Heart right ventricle (tissue), 16 donors: Measurements from ENCODE around the gene SIGLEC7. TPM values are rescaled to one million over a fixed set of nuclear protein-coding genes. Genes with fewer than 3 reads are reported as not detected.

ENCODE experiments used
- ATAC-seq, 8 donors: fragments of 200-7000 bp; cut with Tn5 transposase; one replicate each; pipeline ENCODE4 v1.9.1; 2020; ENCODE audit warnings: mild to moderate bottlenecking in 8 of 8, moderate library complexity in 8 of 8, moderate number of reproducible peaks in 1 of 8
- DNase-seq, 2 donors: peaks; one replicate each; pipeline ENCODE4 v3.0.0-alpha.2; 2020
- H3K27ac ChIP-seq, 10 donors: fragments of 200-600 bp; sonication (generic) in 2 of 10; one replicate each; pipeline versions ENCODE4 v1.5.0 to v1.8.0; 2020 to 2022; ENCODE audit warnings: mild to moderate bottlenecking in 3 of 10
- H3K27me3 ChIP-seq, 7 donors: fragments of 200-600 bp; one replicate each; pipeline ENCODE4 v1.8.0; 2021 to 2022; ENCODE audit warnings: mild to moderate bottlenecking in 2 of 7
- H3K36me3 ChIP-seq, 9 donors: fragments of 200-600 bp; sonication (generic) in 1 of 9; one replicate each; pipeline versions ENCODE4 v1.5.0 to v1.8.0; 2020 to 2022; ENCODE audit warnings: mild to moderate bottlenecking in 2 of 9
- H3K4me1 ChIP-seq, 9 donors: fragments of 200-600 bp; sonication (generic) in 1 of 9; one replicate each; pipeline versions ENCODE4 v1.5.0 to v1.8.0; 2020 to 2022; ENCODE audit warnings: mild to moderate bottlenecking in 4 of 9
- H3K4me3 ChIP-seq, 10 donors: fragments of 200-600 bp; sonication (generic) in 2 of 10; one replicate each; pipeline versions ENCODE4 v1.5.0 to v1.8.0; 2020 to 2022; ENCODE audit warnings: mild to moderate bottlenecking in 7 of 10, moderate library complexity in 2 of 10
- H3K9me3 ChIP-seq, 11 donors: fragments of 200-600 bp in 10 of 11; sonication (generic) in 2 of 11; one replicate each; pipeline versions ENCODE4 v1.5.0 to v1.8.0; 2013 to 2022; ENCODE audit warnings: mild to moderate bottlenecking in 2 of 11, control low read depth in 1 of 11, moderate library complexity in 1 of 11
- CTCF ChIP-seq, 9 donors: fragments of 200-600 bp; sonication (generic) in 2 of 9; IDR thresholded peaks; one replicate each; pipeline versions ENCODE4 v1.5.0 to v1.8.0; 2021 to 2022; ENCODE audit warnings: antibody characterized with exemption in 9 of 9, mild to moderate bottlenecking in 5 of 9, moderate library complexity in 1 of 9
- WGBS, 2 donors: extraction: QIAGEN DNeasy Blood & Tissue Kit; methylation state at CpG; one replicate each; pipeline ENCODE4 v1.1.7; 2013; ENCODE audit warnings: inconsistent platforms in 1 of 2; 5-methylcytosine and 5-hydroxymethylcytosine counted together
- intact Hi-C, 10 donors: fragments of 100-400 bp; cut with DNase I; formaldehyde crosslinking; loops; one replicate each; pipeline versions ENCODE4 v1.11.1 to v1.14.2; 2022
- polyA plus RNA-seq, 2 donors: library from polyadenylated mRNA; stranded (reverse); fragments of 200-250 nt; gene quantifications; one replicate each; pipeline ENCODE4 v1.2.3, GENCODE V29; 2013
- total RNA-seq, 10 donors: library from RNA; stranded (reverse); fragmentation: NEBNext Ultra II Directional in 3 of 10; extraction: Animal tissue kit (Norgen Biotek cat#: 25700) in 3 of 10; gene quantifications; one replicate each; pipeline versions ENCODE4 v1.2.1 to v1.2.4, GENCODE V29; 2021 to 2023
- donor health status: Arrhythmogenic right ventricular cardiomyopathy.
- donor health status: ischemic (EF 13 %, LVEDD 7.1; RV severe dilation, severe dysfunction).
- donor health status: healthy with polysubstance abuse.
- donor health status: DM: no; HTN: yes; CAD: no.
- donor health status: DM: no; HTN: no; CAD: no.
- donor health status: ischemic (EF 25% LVEDD 6.9; RV normal size, moderate dysfunction).
- donor health status: ischemic (EF 25% LVEDD 5.7; RV mildly dilated, moderate dysfunction).
- donor health status: healthy.
- donor health status: DM: yes; HTN: yes; CAD: no.
- donor health status: Ischemic cardiomyopathy.
- donor health status: ischemic (EF 35%, LVEDD 5.7; RV mildly dilated, moderate dysfunction).
- donor health status: nonischemic (EF 11% LVEDD 7.7; RV severe dilation, severe dysfunction).
- donor health status: DM: yes; HTN: yes; CAD: no.
- donor health status: PGD.
- donor health status: ischemic (EF 29% LVEDD 5.4; RV normal size, mild dysfunction).
- donor health status: nonischemic (EF 23%, LVEDD 6.1; RV moderate dilation, normal function).

The SIGLEC7 gene
- total and polyA plus RNA-seq, 12 donors: 0.15 to 2.9 (median 0.65) TPM; not detected in 2

GRCh38 chr19:51161867-51162496 is 19.9 kb downstream of the SIGLEC7 start:
- no peaks in the 10 kb centered on the region for H3K36me3 ChIP-seq
- H3K4me1 ChIP-seq: peaks cover 0 to 14% (median 0%) of the 10 kb centered on the region in 9 donors
- TF ChIP-seq CTCF (IDR thresholded peaks at IDR 0.05): no peak
- no peak overlapping the region for H3K27ac ChIP-seq
- H3K4me3 ChIP-seq: no peak overlapping the region
- ATAC-seq: no peak
- intact Hi-C loops: loop anchor here in 2 of 10 donors (10.0 kb wide), 1 partner anchor 137 kb away; the partner anchor contains the start of gene KLK11 (in 2 of the 2)
- 86 to 90% methylated on average over 4 of the region's 4 CpGs for WGBS, 2 donors
- no peak for DNase-seq
- H3K27me3 ChIP-seq: peaks cover 0 to 20% (median 5%) of the 10 kb centered on the region in 7 donors
- H3K9me3 ChIP-seq: no peaks in the 10 kb centered on the region

- Histone ChIP-seq H3K9me3 (no peaks in the 10 kb centered on the region), H3K4me3 (no peak overlapping the region), H3K36me3 (no peaks in the 10 kb centered on the region), H3K27ac (no peak overlapping the region), H3K27me3 (peaks cover 0 to 21% (median 12%) of the 10 kb centered on the region in 7 donors), H3K4me1 (peaks cover 0 to 20% (median 0%) of the 10 kb centered on the region in 9 donors)
- WGBS, 2 donors: 68 to 71% methylated on average over 3 of the region's 3 CpGs
- DNase-seq (no peak), ATAC-seq (no peak)
- TF ChIP-seq CTCF (IDR thresholded peaks at IDR 0.05): no peak
- intact Hi-C loops: loop anchor here in 2 of 10 donors (10.0 kb wide), 1 partner anchor 138 kb away; the partner anchor contains the start of gene KLK11 (in 2 of the 2)
Measured at GRCh38 chr19:51163257-51163656, 21.2 kb downstream of the SIGLEC7 start.

GRCh38 chr19:51164215-51164614 is 22.1 kb downstream of the SIGLEC7 start:
- intact Hi-C loops: loop anchor here in 2 of 10 donors (10.0 kb wide), 1 partner anchor 139 kb away; the partner anchor contains the start of gene KLK11 (in 2 of the 2)
- no peak for TF ChIP-seq CTCF (IDR thresholded peaks at IDR 0.05)

GRCh38 chr19:51166846-51167490 is 24.9 kb downstream of the SIGLEC7 start:
- 46 to 53% methylated on average over 9 of the region's 9 CpGs for WGBS, 2 donors
- Histone ChIP-seq H3K4me3 (no peak overlapping the region), H3K36me3 (no peaks in the 10 kb centered on the region), H3K27me3 (peaks cover 0 to 38% (median 19%) of the 10 kb centered on the region in 7 donors), H3K4me1 (peaks cover 0 to 20% (median 0%) of the 10 kb centered on the region in 9 donors), H3K9me3 (no peaks in the 10 kb centered on the region), H3K27ac (no peak overlapping the region)
- intact Hi-C loops: loop anchor here in 4 of 10 donors (5.0 to 10.0 kb wide), 4 partner anchors 60 to 235 kb away; partner anchors contain the start of genes KLK11 (in 2 of the 4) and CTU1 (in 1 of the 4)
- ATAC-seq: peak in 6 of 8 donors; percentile 58 to 79 (median 62)
- no peak for TF ChIP-seq CTCF (IDR thresholded peaks at IDR 0.05)
- no peak for DNase-seq

More at GRCh38 chr19:51164215-51164614, 22.1 kb downstream of the SIGLEC7 start:
- Histone ChIP-seq H3K4me1 (peaks cover 0 to 19% (median 0%) of the 10 kb centered on the region in 9 donors), H3K27ac (no peak overlapping the region), H3K36me3 (no peaks in the 10 kb centered on the region), H3K27me3 (peaks cover 0 to 26% (median 12%) of the 10 kb centered on the region in 7 donors), H3K4me3 (no peak overlapping the region), H3K9me3 (no peaks in the 10 kb centered on the region)
- no peak for ATAC-seq
- no peak for DNase-seq
- WGBS, 2 donors: 70 to 79% methylated on average over 3 of the region's 3 CpGs
